Astrocyte of the cerebellum (primary cell): ENCODE data around the gene ELFN1.

Experiments
- DNase-seq: peaks from one replicate; pipeline ENCODE4 v3.0.0-alpha.2; 2011; ENCODE audit warnings: low read depth
- H3K4me3 ChIP-seq: 2 replicates; pipeline ENCODE4 v1.5.1; 2011; ENCODE audit warnings: mild to moderate bottlenecking, low read depth, low read length, moderate library complexity
- CTCF ChIP-seq: IDR thresholded peaks from 2 replicates; pipeline ENCODE4 v1.5.1; 2012; ENCODE audit warnings: low read length, low read depth, moderate library complexity, mild to moderate bottlenecking; ENCODE audit errors: missing control alignments
- in situ Hi-C: cut with HindIII; loops from 2 replicates; pipeline ENCODE4 v1.10.0; 2017; ENCODE audit warnings: low sequenced_read_pairs

Gene ELFN1

GRCh38 chr7:1748076-1748838 lies 78.2 kb downstream of the ELFN1 start:
- in situ Hi-C loops: no loop called here
- DNase-seq: no peak

GRCh38 chr7:1748839-1749173 lies 78.7 kb downstream of the ELFN1 start:
- H3K4me3 ChIP-seq: no peak overlapping the region
- in situ Hi-C loops: no loop called here
- TF ChIP-seq CTCF: no peak
- no peak for DNase-seq

More at GRCh38 chr7:1748076-1748838, 78.2 kb downstream of the ELFN1 start:
- H3K4me3 ChIP-seq: no peak overlapping the region
- TF ChIP-seq CTCF: no peak

- in situ Hi-C loops: no loop called here
- H3K4me3 ChIP-seq: no peak overlapping the region
- no peak for DNase-seq
- no peak for TF ChIP-seq CTCF
Measured at GRCh38 chr7:1749351-1749863, 79.3 kb downstream of the ELFN1 start.

- no peak for TF ChIP-seq CTCF
- in situ Hi-C loops: no loop called here
- no peak for DNase-seq
- H3K4me3 ChIP-seq: no peak overlapping the region
Measured at GRCh38 chr7:1749864-1750466, 79.9 kb downstream of the ELFN1 start.

GRCh38 chr7:1750541-1751021 lies 80.5 kb downstream of the ELFN1 start:
- DNase-seq: no peak
- H3K4me3 ChIP-seq: no peak overlapping the region
- TF ChIP-seq CTCF: no peak
- in situ Hi-C loops: no loop called here

GRCh38 chr7:1752111-1752510 lies 82.0 kb downstream of the ELFN1 start:
- no peak for TF ChIP-seq CTCF
- DNase-seq: no peak
- in situ Hi-C loops: no loop called here
- no peak overlapping the region for H3K4me3 ChIP-seq
